Right renal pelvis (tissue), 4 donors: ENCODE results near the gene TLE4. TPM values are rescaled to one million over a fixed set of nuclear protein-coding genes. Genes with fewer than 3 reads are reported as not detected.
"Not testable (repeated sequence)": the region's sequence is repeated elsewhere in the genome, so short reads cannot be mapped to it uniquely, and the experiment has no call there.

Source experiments
- DNase-seq, 4 donors: peaks; one replicate each; pipeline ENCODE4 v3.0.0-alpha.2; 2013; ENCODE audit warnings: low read depth in 4 of 4, low spot score in 3 of 4, missing footprints in 1 of 4
- polyA plus RNA-seq, 4 donors: library from polyadenylated mRNA; unstranded; fragments of 120-200 nt; gene quantifications; one replicate each; pipeline ENCODE4 v1.2.1, GENCODE V29; 2013; ENCODE audit not compliant: insufficient read length in 4 of 4

TLE4 gene
- polyA plus RNA-seq, 4 donors: 58.4 to 80.9 (median 79.0) TPM

DNA sequence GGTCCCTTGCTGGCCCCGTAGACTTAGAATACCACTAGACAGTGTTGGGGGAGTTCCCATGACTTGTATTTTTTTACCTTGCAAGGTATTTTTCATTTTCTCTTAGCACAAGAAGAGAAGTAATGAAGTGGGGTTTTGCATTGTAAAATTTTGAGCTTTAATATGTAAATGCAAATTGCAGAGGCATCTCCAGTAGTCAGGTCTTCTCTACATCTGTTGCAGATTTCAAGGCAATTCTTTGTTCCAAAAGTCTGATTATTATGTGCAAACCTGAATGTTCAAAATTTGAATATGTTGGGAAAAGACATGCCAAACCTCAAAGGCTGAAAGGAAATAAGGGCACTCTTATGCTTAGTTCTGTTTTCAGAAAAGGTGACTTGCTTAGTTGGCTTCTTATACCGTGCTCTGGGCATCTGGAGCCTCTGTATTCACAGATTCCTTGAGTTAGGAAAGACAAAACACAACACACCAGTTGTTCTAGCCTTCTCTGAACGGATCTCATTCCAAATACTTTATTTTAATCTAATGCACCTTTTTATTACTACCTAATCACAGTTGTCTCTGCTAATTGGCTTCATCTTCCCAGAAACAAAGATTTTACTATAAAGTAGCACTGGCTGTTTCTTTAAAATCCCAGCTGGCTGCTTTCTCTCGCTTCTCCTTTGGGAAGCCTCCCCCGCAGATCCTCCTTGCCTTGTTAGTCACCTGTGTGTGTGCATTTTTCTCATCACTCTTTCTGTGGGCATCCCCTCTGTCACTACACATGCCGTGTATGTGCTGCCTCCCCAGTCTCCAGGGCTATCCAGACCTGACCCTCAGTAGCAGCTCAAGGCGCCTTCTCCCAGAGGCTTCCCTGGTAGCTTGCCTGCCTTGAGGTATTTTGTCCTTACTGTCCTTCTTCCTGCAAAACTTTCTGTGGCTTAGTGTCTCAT is 138.2 kb downstream of the TLE4 start:
- DNase-seq: no peak

DNA sequence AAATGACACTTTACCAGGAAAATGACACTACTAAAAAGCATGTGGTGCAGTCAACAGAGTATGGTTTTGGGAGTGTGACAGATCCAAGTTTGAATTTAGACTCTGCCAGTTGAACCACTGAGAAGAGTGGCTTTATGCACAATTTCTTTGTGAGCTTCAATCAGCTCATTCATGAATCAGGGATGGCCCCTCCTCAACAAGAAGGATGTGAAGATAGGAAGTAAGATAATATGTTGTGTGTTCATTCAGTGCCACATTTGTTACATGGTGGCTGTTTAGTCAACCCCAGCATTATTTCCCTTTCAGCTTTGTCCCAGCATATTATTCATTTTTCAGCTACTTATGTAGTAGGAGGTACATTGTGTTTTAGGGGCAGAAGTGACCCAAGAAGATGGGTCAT is 140.1 kb downstream of the TLE4 start:
- no peak for DNase-seq

DNA sequence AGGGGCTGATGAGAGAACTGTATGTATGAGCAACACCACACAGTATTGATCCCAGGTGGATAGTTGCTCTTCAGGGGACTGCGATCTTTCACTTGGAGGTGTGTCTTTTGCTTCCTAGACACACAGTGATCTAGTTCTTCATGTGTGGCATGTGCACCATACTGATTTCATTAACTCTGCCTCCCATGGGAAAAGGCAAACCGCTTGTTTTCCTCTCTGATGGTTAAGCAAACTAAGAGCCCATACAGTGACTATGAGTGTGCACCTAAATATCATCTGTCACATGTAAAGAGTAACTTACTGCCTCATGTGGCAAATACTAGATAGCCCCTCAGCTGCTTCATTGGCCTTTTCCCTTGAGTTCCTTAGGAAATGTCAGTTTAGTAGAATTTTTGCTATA is 147.3 kb downstream of the TLE4 start:
- no peak for DNase-seq

DNA sequence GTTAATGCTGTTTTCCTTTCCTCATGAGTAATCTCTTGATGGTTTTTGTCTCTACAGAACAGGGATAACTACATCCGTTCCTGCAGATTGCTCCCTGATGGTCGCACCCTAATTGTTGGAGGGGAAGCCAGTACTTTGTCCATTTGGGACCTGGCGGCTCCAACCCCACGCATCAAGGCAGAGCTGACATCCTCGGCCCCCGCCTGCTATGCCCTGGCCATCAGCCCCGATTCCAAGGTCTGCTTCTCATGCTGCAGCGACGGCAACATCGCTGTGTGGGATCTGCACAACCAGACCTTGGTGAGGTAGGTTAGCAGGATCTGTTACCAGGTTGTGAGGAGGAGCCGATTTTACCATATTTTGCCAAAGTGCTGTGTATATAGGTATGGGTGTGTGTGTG is 148.2 kb downstream of the TLE4 start:
- no peak for DNase-seq

DNA sequence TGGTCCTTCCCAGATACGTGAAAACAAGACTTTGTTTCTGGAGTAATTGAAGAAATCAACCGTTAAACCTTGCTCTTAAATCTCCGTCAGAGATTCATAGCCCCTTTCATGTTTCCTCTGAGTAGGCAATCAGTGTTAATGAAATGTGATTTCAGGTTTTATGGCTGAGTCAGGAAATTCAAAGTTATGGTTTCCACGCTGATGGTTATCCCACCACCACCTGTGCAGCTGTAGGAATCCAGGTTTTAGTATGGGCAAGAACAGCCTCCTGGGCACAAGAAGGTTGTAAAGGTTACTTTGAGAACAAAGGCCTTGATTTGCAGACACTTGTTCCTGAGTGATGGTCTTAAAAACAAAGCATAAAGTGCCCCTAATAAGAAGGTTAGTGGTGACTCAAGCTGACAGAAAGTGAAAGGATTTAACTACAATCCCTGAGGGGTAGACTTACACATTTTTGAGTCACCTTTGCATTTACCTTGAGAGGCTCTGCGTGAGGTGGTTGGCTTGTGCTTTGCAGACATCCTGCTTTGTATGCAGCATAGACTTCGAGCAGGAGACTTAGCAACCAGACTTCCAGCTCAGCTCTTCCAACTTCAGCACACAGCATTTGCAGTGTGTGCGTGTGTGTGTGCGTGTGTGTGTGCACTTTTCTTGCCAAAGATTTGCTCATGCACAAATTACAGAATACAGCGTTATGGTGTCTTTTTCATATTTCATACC is 159.6 kb downstream of the TLE4 start:
- peak in 1 of 4 donors; percentile 12 for DNase-seq

DNA sequence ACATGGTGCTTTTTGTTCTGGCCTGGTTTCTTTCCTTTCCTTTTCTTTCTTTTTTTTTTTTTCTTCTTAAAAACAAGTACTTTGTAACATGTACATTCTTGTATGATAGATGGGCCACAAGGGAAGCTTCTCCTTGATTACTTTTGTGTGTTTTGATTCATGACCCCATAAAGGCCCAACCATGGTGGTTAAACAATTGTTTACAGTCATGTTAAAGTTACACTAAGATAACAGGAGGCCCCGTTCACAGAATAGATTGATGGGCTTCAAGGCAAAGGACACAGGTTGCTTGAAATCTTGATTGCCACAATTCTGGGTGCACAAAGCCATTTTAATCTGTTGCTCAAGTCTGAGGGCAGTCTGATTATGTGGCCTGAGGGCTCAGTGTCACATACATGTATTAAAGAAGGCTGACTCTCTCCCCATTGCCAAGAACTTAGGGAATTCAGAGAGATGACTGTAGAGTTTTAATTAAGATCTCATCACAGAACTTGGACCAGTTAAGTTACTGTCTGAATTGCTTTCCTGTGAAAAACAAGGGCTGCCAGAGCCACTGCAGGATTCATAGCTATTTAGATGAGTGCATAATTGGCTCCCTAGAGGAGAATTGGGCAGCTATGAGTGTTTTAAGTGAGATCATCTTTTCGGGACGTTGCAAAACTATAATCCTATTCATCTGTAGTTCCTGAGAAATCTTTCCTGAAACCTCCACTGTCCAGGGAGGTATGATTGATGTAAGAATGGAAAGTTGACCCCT is 163.4 kb downstream of the TLE4 start:
- no peak for DNase-seq

DNA sequence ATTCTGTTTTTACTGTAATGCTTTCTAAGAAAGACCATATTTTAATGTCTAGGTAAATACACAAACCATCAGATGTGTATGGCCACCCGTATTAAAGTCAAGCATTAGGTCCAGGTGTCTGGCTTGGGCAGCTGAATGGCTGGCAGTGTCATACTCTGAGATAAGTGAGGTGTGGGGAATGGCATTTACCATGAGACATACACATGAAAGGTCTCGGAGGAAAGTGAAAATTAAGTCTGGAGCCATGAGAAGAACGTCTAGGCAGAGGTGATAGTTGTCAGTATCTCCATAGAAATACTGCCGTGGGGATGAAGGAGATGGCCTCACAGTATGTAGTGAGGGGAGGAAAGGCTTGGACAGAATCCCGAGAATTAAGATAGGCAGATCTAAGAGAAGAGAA is 164.3 kb downstream of the TLE4 start:
- no peak for DNase-seq

DNA sequence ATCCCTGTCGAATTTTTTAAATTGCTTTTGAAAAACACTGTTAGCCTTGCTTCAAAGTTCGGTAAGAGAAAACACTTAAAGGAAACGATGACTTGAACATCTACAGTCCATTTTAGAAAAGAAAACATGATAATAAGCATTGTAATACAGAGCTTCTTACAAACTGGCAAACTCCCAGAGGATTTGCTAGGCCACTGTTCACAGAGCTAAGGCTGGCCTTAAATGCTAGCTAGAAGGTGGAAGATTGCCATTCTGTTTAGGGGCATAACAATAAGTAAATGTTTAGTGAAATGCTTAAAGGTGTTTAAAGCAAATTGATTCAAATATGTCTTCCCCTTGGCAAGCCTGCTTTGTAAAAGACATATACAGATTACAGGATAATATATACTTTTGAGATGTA is 169.6 kb downstream of the TLE4 start:
- no peak for DNase-seq

DNA sequence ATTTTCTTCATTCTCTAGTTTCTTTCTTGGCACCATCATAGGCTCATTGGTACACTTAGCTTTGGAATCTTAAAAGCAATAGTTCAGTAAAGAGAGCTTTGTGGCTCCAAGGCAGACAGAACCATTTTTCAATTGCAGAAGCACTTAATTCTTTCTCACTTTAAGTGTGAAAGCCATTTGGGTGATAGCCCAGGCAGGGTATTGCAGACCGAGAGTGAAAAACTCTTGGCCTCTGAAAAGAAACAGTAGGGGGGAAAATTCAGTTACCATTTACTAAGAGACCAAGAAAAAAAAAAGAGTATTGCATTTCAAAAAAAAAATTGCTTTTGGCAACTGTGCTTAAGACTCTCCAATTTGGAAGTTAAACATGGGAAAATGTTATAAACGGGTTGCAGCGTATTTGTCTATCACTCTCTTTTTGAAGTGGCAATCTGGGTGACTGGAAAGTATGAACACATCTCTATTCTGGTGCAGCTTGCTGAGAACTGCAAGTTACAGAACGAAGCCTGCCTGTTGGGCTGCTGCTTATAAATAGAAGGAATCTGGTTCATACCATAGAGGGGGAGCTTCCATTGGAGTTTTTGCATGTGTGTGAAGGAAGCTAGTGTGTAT is 170.5 kb downstream of the TLE4 start:
- no peak for DNase-seq

DNA sequence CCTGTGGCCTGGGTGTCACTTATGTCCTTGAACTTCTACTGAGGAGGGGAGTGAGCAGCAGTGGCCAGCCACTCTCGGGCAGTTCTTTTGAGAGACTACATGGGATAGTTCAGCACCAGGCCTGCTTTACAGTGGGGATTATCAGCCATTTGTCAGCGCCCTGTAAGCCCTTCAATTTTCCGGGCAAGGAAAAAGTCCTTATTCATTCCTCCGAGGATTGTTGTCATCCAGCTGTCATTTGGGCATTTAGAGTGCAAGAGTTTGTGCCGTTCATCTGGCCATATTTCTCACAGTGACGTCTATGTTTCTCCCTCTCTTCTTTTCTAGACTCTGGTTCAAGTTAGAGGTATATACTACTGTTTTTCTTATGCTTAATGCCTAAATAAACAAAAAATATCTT is 172.8 kb downstream of the TLE4 start:
- no peak for DNase-seq

DNA sequence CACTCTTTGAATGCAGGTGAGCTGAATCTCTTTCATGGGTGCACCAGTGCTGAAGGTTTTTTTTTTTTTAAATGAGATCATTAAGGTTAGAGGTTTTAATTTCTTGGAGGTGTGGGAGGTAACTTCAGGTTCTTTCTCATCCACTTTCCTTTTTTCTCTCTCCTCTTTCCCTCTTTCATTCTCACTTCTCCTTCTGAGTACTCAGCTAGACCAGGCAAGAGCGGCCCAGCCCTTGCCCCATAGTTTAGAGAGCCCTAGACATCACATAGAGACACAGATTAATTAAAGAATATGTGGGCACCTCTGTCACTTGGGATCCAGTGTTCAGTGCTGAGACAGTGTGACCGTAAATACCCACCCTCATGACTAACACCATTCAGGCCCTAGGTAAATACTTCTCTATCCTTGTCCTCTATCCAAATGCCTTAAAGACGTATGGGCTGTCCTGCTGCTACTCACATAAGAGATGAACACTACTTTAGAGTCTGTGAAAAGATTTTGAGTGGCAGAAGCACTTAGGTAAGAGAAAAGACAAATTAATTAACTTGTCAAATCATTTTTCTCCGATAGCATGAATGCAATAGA is 174.1 kb downstream of the TLE4 start:
- DNase-seq: no peak

DNA sequence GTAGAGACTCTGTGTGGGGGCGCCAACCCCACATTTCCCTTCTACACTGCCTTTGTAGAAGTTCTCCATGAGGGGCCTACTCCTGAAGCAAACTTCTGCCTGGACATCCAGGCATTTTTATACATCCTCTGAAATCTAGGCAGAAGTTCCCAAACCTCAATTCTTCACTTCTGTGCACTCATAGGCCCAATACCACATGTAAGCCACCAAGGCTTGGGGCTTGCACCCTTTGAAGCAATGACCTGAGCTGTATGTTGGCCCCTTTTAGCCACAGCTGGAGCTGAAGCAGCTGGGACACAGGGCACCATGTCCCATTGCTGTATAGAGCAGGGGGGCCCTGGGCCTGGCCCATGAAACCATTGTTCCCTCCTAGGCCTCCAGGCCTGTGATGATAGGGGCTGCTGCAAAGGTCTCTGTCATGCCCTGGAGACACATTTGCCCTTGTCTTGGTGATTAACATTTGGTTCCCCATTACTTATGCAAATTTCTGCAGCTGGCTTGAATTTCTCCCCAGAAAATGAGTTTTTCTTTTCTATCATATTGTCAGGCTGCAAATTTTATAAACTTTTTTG is 180.2 kb downstream of the TLE4 start:
- DNase-seq: not testable (repeated sequence)

DNA sequence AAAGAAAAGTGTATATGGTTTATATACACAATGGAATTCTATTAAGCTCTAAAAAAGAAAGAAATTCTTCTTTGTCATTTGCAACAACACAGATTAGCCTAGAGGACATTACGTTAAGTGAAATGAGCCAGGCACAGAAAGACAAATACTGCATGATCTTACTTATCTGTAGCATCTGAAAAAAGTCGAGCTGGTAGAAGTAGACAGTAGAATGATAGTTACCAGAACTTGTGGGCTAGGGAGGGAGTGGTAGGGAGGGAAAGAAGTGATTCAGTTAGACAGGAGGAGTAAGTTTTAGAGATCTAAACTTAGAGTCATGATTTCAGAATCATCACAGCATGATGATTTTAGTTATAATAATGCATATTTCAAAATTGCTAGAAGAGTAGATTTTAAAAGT is 184.6 kb downstream of the TLE4 start:
- DNase-seq: no peak

DNA sequence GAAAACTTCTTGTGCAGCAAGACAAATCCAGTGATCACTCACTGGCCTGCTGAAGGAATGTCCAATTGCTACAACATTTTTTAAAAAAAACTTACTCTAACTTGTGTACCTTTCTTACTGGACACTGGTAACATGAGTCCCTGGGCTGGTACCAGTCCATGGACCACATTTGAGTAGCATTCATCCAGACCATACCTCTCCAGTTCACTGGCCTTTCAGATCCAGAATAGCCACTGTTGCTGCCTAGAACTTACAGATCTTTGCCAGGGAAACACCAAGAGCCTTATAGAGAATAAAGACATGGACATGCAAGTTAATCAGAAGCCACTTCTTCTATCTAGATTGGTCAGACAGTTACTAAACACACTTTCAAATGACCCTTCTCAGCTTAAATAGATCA is 185.3 kb downstream of the TLE4 start:
- DNase-seq: no peak

DNA sequence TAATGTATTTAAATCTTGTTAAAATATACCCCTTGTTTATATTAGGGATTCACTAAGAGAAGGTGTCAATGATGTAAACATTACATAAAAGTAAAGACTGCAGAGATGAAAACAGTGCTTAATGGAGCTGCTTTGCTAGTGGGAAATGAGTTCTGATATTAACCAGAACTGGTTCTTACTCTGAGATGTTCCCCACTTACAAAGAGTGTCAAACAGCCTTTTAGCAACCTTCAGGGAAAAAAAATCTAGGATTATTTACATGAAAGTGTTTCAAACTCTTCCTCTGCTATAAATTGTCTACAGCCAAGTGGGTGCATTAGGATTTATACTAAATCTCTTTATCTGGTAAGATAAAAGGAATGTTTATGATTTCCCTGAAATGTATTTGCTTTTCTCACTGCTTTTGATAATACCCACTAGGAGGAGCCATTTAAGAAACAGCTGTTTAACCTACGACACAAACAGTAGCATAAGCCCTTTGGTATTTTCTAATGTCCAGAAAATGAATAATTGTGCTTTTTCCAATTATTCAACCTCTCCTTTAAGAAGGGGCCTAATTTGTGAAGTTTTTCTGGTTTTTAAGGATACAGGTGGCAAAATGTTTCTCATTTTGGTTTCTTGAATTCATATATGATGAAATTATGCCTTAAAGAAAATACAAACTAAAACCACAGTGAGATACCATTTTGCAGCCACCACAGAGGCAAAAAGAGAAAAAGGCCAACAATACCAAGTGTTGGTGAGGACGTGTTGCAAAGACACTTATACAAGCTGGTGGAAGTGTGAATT is 186.3 kb downstream of the TLE4 start:
- DNase-seq: no peak

DNA sequence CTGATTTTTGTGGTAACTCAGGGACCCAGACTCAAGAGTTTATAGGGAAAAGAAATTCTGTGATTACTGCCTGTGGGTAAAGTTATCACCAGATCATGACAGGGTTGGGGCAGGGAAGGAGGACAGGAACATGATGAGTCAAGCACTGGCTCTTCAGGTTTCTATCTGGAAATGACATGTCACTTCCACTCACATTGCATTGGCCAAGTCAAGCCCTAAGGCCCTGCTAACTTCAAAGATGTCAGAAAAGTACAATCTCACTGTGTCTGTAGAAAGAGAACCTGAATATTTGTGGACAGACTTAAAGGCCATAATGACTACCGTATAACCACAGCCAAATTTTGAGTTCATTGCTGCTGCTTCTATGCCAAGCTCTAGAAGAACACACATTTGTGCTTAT is 187.7 kb downstream of the TLE4 start:
- DNase-seq: no peak

DNA sequence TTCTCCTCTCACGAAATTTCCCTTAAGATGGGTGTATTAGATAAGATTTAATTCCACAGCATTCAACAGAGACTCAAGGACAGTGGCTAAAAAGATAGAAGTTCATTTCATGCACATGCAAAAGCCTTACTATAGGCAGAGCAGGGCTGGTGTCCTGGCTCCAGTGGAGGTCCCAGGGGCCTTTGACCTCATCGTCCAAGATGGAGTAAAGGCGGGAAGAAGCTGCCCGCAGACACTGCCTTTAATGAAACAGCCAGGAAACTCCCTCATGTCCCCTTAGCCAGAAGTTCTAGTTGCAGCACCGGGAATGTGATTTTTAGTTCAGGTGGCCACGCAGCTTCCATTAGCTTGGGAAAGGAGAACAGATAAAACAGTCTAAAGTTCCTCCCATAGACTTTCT is 190.3 kb downstream of the TLE4 start:
- no peak for DNase-seq

DNA sequence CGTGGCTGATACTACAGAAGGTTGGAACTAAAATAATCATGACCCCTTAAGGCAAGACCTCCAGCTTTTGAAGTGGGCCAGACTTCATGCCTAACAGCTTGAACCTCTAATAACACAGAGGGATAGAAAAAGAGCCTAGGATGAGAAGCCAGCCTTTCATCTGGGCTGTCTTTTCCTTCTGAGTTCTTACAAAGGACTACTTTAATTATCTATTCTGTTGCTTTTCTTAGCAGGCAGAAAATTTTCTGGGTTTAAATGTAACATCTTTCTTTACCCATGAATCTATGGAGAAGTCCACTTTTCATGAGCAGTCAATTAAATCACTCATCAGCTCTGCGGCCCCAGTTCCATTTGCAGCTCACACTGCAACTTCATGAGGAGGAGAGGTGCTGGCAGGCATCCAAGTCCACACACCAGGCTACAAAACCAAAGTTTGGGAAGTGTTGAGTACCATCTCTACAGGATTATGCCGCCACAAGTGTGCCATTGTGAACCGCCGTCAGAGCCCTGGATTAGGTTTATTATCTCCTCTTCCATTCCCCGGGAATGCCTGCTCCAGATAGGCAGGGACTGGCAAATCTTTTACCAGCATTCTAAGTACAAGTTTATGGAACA is 192.0 kb downstream of the TLE4 start:
- DNase-seq: no peak

DNA sequence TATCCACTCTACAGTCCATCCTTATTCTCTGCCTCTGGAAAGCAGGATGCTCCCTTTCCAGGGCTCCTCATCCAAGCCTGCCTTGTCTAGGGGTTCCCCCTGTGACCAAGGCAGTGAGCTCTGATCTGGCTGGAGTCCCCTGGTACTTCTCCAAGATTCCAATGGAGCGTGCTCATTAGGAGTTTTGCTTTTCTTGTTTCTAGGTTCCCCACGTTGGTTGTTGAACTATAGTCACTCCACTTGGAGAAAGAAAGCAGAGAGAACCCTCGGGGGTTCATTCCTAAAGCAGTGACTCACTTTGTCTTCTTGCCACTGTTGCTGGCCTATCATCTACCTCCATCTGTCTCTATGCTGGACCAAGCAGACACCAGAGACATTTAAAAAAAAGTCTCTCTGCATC is 192.6 kb downstream of the TLE4 start:
- no peak for DNase-seq
